Stimulated activated naive B cell treated with anti-CD40 and anti-IgM and Interleukin-4, amounts not matched to agents 10 μg/mL and 1 μg/mL and 100 μg/mL, for 72 hours (primary cell): Measurements from ENCODE around the gene SLC30A3.

ENCODE experiments used
- ATAC-seq, 2 donors: fragments of 150-1000 bp; cut with Tn5 transposase; replicated peaks; 2 replicates each; pipeline ENCODE4 v1.10.0; 2021; ENCODE audit warnings: moderate library complexity in 1 of 2
- DNase-seq: peaks from one replicate; pipeline ENCODE4 v3.0.0; 2021
- H3K27ac Mint-ChIP-seq: one replicate; pipeline ENCODE4 v1.8.0; 2022; ENCODE audit warnings: mild to moderate bottlenecking, mixed read lengths
- H3K27me3 Mint-ChIP-seq, 2 donors: one replicate each; pipeline ENCODE4 v1.8.0; 2022; ENCODE audit warnings: mixed read lengths in 2 of 2
- H3K36me3 Mint-ChIP-seq, 2 donors: one replicate each; pipeline ENCODE4 v1.8.0; 2022; ENCODE audit warnings: mixed read lengths in 2 of 2, mild to moderate bottlenecking in 1 of 2
- H3K4me1 Mint-ChIP-seq, 2 donors: one replicate each; pipeline ENCODE4 v1.8.0; 2022; ENCODE audit warnings: mixed read lengths in 2 of 2, mild to moderate bottlenecking in 1 of 2
- H3K4me3 Mint-ChIP-seq, 2 donors: one replicate each; pipeline ENCODE4 v1.8.0; 2022; ENCODE audit warnings: mild to moderate bottlenecking in 2 of 2, mixed read lengths in 2 of 2, moderate library complexity in 1 of 2
- H3K9me3 Mint-ChIP-seq, 2 donors: one replicate each; pipeline ENCODE4 v1.8.0; 2022; ENCODE audit warnings: mixed read lengths in 2 of 2, mild to moderate bottlenecking in 1 of 2

The SLC30A3 gene

GRCh38 chr2:27242614-27242951 lies 20.3 kb downstream of the SLC30A3 start:
- Mint-ChIP-seq H3K36me3 (peaks cover 54 to 62% of the 10 kb centered on the region in 2 donors), H3K4me3 (no peak overlapping the region), H3K9me3 (no peaks in the 10 kb centered on the region), H3K4me1 (no peaks in the 10 kb centered on the region), H3K27ac (no peak overlapping the region), H3K27me3 (no peaks in the 10 kb centered on the region)
- ATAC-seq (no peak), DNase-seq (no peak)

GRCh38 chr2:27241761-27242613 lies 20.9 kb downstream of the SLC30A3 start:
- no peak overlapping the region for H3K4me3 Mint-ChIP-seq
- H3K4me1 Mint-ChIP-seq, result no peaks in the 10 kb centered on the region
- DNase-seq (no peak), ATAC-seq (no peak)
- no peaks in the 10 kb centered on the region for H3K9me3 Mint-ChIP-seq
- no peak overlapping the region for H3K27ac Mint-ChIP-seq
- H3K27me3 Mint-ChIP-seq, result no peaks in the 10 kb centered on the region
- H3K36me3 Mint-ChIP-seq, result peaks cover 59 to 68% of the 10 kb centered on the region in 2 donors

- no peaks in the 10 kb centered on the region for H3K4me1 Mint-ChIP-seq
- H3K27me3 Mint-ChIP-seq, result no peaks in the 10 kb centered on the region
- no peak overlapping the region for H3K4me3 Mint-ChIP-seq
- no peak for ATAC-seq
- no peaks in the 10 kb centered on the region for H3K9me3 Mint-ChIP-seq
- no peak for DNase-seq
- H3K36me3 Mint-ChIP-seq, result peaks cover 66 to 77% of the 10 kb centered on the region in 2 donors
- H3K27ac Mint-ChIP-seq, result no peak overlapping the region
Measured at GRCh38 chr2:27240406-27240805, 22.4 kb downstream of the SLC30A3 start.

GRCh38 chr2:27238976-27239375 lies 23.9 kb downstream of the SLC30A3 start:
- no peak overlapping the region for H3K4me3 Mint-ChIP-seq
- H3K36me3 Mint-ChIP-seq, result peaks cover 66 to 75% of the 10 kb centered on the region in 2 donors
- no peaks in the 10 kb centered on the region for H3K27me3 Mint-ChIP-seq
- no peaks in the 10 kb centered on the region for H3K4me1 Mint-ChIP-seq
- no peak for ATAC-seq
- H3K27ac Mint-ChIP-seq, result no peak overlapping the region
- no peaks in the 10 kb centered on the region for H3K9me3 Mint-ChIP-seq
- DNase-seq, result no peak

GRCh38 chr2:27237341-27237945 lies 25.4 kb downstream of the SLC30A3 start:
- no peaks in the 10 kb centered on the region for H3K9me3 Mint-ChIP-seq
- H3K36me3 Mint-ChIP-seq, result peaks cover 62 to 76% of the 10 kb centered on the region in 2 donors
- H3K27ac Mint-ChIP-seq, result no peak overlapping the region
- no peaks in the 10 kb centered on the region for H3K4me1 Mint-ChIP-seq
- no peak overlapping the region for H3K4me3 Mint-ChIP-seq
- DNase-seq (no peak), ATAC-seq (no peak)
- H3K27me3 Mint-ChIP-seq, result no peaks in the 10 kb centered on the region

- DNase-seq (no peak), ATAC-seq (no peak)
- H3K36me3 Mint-ChIP-seq, result peaks cover 60 to 78% of the 10 kb centered on the region in 2 donors
- H3K9me3 Mint-ChIP-seq, result no peaks in the 10 kb centered on the region
- no peak overlapping the region for H3K27ac Mint-ChIP-seq
- no peak overlapping the region for H3K4me3 Mint-ChIP-seq
- no peaks in the 10 kb centered on the region for H3K4me1 Mint-ChIP-seq
- H3K27me3 Mint-ChIP-seq, result no peaks in the 10 kb centered on the region
Measured at GRCh38 chr2:27236626-27237025, 26.2 kb downstream of the SLC30A3 start.

- Mint-ChIP-seq H3K27me3 (no peaks in the 10 kb centered on the region), H3K27ac (no peak overlapping the region)
- DNase-seq, result no peak
Measured at GRCh38 chr2:27236136-27236535, 26.7 kb downstream of the SLC30A3 start.

GRCh38 chr2:27233341-27233740 lies 29.5 kb downstream of the SLC30A3 start:
- no peaks in the 10 kb centered on the region for H3K27me3 Mint-ChIP-seq
- DNase-seq (no peak), ATAC-seq (no peak)
- H3K4me3 Mint-ChIP-seq, result no peak overlapping the region
- H3K27ac Mint-ChIP-seq, result no peak overlapping the region
- no peaks in the 10 kb centered on the region for H3K4me1 Mint-ChIP-seq
- H3K36me3 Mint-ChIP-seq, result peaks cover 51 to 67% of the 10 kb centered on the region in 2 donors
- H3K9me3 Mint-ChIP-seq, result no peaks in the 10 kb centered on the region

More at GRCh38 chr2:27236136-27236535, 26.7 kb downstream of the SLC30A3 start:
- Mint-ChIP-seq H3K4me1 (no peaks in the 10 kb centered on the region), H3K9me3 (no peaks in the 10 kb centered on the region), H3K36me3 (peaks cover 59 to 79% of the 10 kb centered on the region in 2 donors), H3K4me3 (peak overlapping the region in 1 of 2 donors; percentile 7)
- no peak for ATAC-seq

- Mint-ChIP-seq H3K36me3 (peaks cover 44 to 62% of the 10 kb centered on the region in 2 donors), H3K4me1 (no peaks in the 10 kb centered on the region), H3K4me3 (no peak overlapping the region), H3K27ac (no peak overlapping the region), H3K9me3 (no peaks in the 10 kb centered on the region), H3K27me3 (no peaks in the 10 kb centered on the region)
- DNase-seq (no peak), ATAC-seq (no peak)
Measured at GRCh38 chr2:27231921-27232320, 30.9 kb downstream of the SLC30A3 start.

- Mint-ChIP-seq H3K9me3 (no peaks in the 10 kb centered on the region), H3K36me3 (peaks cover 45 to 68% of the 10 kb centered on the region in 2 donors)
- ATAC-seq, result no peak
Measured at GRCh38 chr2:27227501-27227900, 35.3 kb downstream of the SLC30A3 start.

GRCh38 chr2:27225526-27225925 lies 37.3 kb downstream of the SLC30A3 start:
- Mint-ChIP-seq H3K27ac (no peak overlapping the region), H3K9me3 (no peaks in the 10 kb centered on the region), H3K27me3 (no peaks in the 10 kb centered on the region), H3K4me1 (no peaks in the 10 kb centered on the region), H3K4me3 (no peak overlapping the region), H3K36me3 (peaks cover 47 to 72% of the 10 kb centered on the region in 2 donors)
- DNase-seq, result no peak
- no peak for ATAC-seq

More at GRCh38 chr2:27227501-27227900, 35.3 kb downstream of the SLC30A3 start:
- DNase-seq, result no peak
- Mint-ChIP-seq H3K4me1 (no peaks in the 10 kb centered on the region), H3K27ac (no peak overlapping the region), H3K27me3 (no peaks in the 10 kb centered on the region), H3K4me3 (no peak overlapping the region)

GRCh38 chr2:27223416-27223815 lies 39.4 kb downstream of the SLC30A3 start:
- no peak for ATAC-seq
- Mint-ChIP-seq H3K9me3 (no peaks in the 10 kb centered on the region), H3K4me1 (peaks cover 4 to 11% of the 10 kb centered on the region in 2 donors), H3K36me3 (peaks cover 47 to 75% of the 10 kb centered on the region in 2 donors), H3K27me3 (no peaks in the 10 kb centered on the region), H3K4me3 (no peak overlapping the region), H3K27ac (peak overlapping the region; percentile 75)
- DNase-seq, result no peak

- Mint-ChIP-seq H3K4me1 (peaks cover 11 to 21% of the 10 kb centered on the region in 2 donors), H3K4me3 (no peak overlapping the region), H3K36me3 (peaks cover 53 to 80% of the 10 kb centered on the region in 2 donors), H3K27ac (no peak overlapping the region), H3K27me3 (no peaks in the 10 kb centered on the region), H3K9me3 (no peaks in the 10 kb centered on the region)
- ATAC-seq (no peak), DNase-seq (no peak)
Measured at GRCh38 chr2:27222407-27222806, 40.4 kb downstream of the SLC30A3 start.

GRCh38 chr2:27221166-27221565 lies 41.7 kb downstream of the SLC30A3 start:
- DNase-seq (no peak), ATAC-seq (no peak)
- Mint-ChIP-seq H3K4me1 (peaks cover 19 to 31% of the 10 kb centered on the region in 2 donors), H3K27me3 (no peaks in the 10 kb centered on the region), H3K9me3 (no peaks in the 10 kb centered on the region), H3K27ac (no peak overlapping the region), H3K4me3 (no peak overlapping the region), H3K36me3 (peaks cover 43 to 78% of the 10 kb centered on the region in 2 donors)

GRCh38 chr2:27220091-27220490 lies 42.8 kb downstream of the SLC30A3 start:
- Mint-ChIP-seq H3K9me3 (no peaks in the 10 kb centered on the region), H3K27me3 (no peaks in the 10 kb centered on the region), H3K27ac (no peak overlapping the region), H3K4me1 (peaks cover 19 to 31% of the 10 kb centered on the region in 2 donors), H3K36me3 (peaks cover 45 to 78% of the 10 kb centered on the region in 2 donors), H3K4me3 (no peak overlapping the region)
- ATAC-seq, result no peak
- DNase-seq, result no peak
